ENCODE results near the gene KCMF1. TPM values are rescaled to one million over a fixed set of nuclear protein-coding genes. Genes with fewer than 3 reads are reported as not detected.
A peak's percentile ranks its signal among the peaks of the same experiment; 100 is the strongest.

Gene KCMF1
- total RNA-seq, 2 donors from 2014 or later, result 71.8 to 86.8 TPM

GRCh38 chr2:84954329-84954728 lies 16.6 kb upstream of the KCMF1 start:
- Histone ChIP-seq H3K27me3 (ENCODE audit: control insufficient read depth, insufficient read depth, low read length, poor library complexity, severe bottlenecking) (no peaks in the 10 kb centered on the region), H3K36me3 (ENCODE audit: control insufficient read depth, insufficient read depth, low read length) (no peaks in the 10 kb centered on the region), H3K4me3 (ENCODE audit: low read length) (no peak overlapping the region), H3K4me1 (ENCODE audit: control insufficient read depth, insufficient read depth, low read length) (peaks cover 10% of the 10 kb centered on the region), H3K27ac (ENCODE audit: low read depth, low read length) (no peak overlapping the region), H3K9ac (ENCODE audit: extremely low read depth, low read length, poor library complexity, severe bottlenecking) (no peak overlapping the region), H3K9me3 (ENCODE audit: control insufficient read depth, low read length) (no peaks in the 10 kb centered on the region)
- H3K27me3 Mint-ChIP-seq (ENCODE audit: insufficient read depth), result no peaks in the 10 kb centered on the region
- 96 to 98% methylated on average over 5 to 6 of the region's 6 CpGs for WGBS, 2 experiments (ENCODE audit: insufficient coverage in 1 of 2, insufficient read length in 1 of 2)
- peaks cover 22% of the 10 kb centered on the region for H3K4me1 Mint-ChIP-seq
- H3K9me3 Mint-ChIP-seq, result no peaks in the 10 kb centered on the region
- H3K4me3 Mint-ChIP-seq, result no peak overlapping the region
- no peak for DNase-seq
- no peaks in the 10 kb centered on the region for H3K36me3 Mint-ChIP-seq (ENCODE audit: low read depth)
- H3K27ac Mint-ChIP-seq, result no peak overlapping the region
- TF ChIP-seq, protein P1, sequence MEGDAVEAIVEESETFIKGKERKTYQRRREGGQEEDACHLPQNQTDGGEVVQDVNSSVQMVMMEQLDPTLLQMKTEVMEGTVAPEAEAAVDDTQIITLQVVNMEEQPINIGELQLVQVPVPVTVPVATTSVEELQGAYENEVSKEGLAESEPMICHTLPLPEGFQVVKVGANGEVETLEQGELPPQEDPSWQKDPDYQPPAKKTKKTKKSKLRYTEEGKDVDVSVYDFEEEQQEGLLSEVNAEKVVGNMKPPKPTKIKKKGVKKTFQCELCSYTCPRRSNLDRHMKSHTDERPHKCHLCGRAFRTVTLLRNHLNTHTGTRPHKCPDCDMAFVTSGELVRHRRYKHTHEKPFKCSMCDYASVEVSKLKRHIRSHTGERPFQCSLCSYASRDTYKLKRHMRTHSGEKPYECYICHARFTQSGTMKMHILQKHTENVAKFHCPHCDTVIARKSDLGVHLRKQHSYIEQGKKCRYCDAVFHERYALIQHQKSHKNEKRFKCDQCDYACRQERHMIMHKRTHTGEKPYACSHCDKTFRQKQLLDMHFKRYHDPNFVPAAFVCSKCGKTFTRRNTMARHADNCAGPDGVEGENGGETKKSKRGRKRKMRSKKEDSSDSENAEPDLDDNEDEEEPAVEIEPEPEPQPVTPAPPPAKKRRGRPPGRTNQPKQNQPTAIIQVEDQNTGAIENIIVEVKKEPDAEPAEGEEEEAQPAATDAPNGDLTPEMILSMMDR (conservative IDR thresholded peaks at IDR 0.05), result no peak

DNA sequence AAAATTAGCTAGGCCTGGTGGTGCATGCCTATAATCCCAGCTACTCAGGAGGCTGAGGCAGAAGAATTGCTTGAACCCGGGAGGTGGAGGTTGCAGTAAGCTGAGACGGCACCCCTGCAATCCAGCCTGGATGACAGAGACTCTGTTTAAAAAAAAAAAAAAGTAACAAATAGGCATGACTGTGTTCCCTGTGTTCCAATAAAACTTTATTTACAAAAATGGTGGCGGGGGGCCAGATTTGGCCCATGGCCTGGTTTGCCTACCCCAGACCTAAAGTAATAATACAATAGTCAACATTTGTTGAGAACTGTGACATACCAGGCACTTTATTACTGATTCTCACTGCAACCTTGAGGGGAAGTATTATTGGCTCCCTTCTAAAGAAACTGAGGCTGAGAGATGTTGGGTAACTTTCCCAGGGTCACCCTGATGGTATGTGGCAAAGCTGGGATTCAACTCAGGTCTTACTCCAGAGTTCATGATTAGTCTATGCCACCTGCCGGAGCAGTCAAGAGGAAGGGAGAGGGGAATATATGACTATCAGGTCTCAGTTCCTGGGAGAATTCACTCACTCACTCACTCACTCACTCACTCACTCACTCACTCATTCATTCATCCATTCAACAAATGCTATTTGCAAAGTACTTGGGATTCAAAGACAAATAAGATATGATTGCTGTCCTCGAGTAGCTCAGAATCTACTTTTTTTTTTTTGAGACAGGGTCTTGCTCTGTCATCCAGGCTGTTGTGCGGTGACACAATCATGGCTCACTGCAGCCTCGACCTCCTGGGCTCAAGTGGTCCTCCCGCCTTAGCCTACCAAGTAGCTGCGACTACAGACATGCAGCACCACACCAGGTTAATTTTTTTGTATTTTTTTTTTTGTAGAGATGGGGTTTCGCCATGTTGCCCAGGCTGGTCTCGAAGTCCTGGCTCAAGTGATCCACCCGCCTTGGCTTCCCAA lies 14.3 kb upstream of the KCMF1 start:
- Mint-ChIP-seq H3K4me1 (peaks cover 33% of the 10 kb centered on the region), H3K4me3 (peak overlapping the region; percentile 42)
- 90 to 95% methylated on average over 8 to 12 of the region's 12 CpGs for WGBS, 2 experiments (ENCODE audit: insufficient coverage in 1 of 2, insufficient read length in 1 of 2)

GRCh38 chr2:84957771-84958134 lies 13.2 kb upstream of the KCMF1 start:
- no peaks in the 10 kb centered on the region for H3K27me3 Mint-ChIP-seq (ENCODE audit: insufficient read depth)
- Histone ChIP-seq H3K27ac (ENCODE audit: low read depth, low read length) (peak overlapping the region; percentile 96), H3K4me3 (ENCODE audit: low read length) (no peak overlapping the region), H3K9ac (ENCODE audit: extremely low read depth, low read length, poor library complexity, severe bottlenecking) (peak overlapping the region; percentile 81), H3K36me3 (ENCODE audit: control insufficient read depth, insufficient read depth, low read length) (peaks cover 2% of the 10 kb centered on the region), H3K27me3 (ENCODE audit: control insufficient read depth, insufficient read depth, low read length, poor library complexity, severe bottlenecking) (no peaks in the 10 kb centered on the region), H3K9me3 (ENCODE audit: control insufficient read depth, low read length) (no peaks in the 10 kb centered on the region), H3K4me1 (ENCODE audit: control insufficient read depth, insufficient read depth, low read length) (peaks cover 13% of the 10 kb centered on the region)
- H3K36me3 Mint-ChIP-seq (ENCODE audit: low read depth), result peaks cover 7% of the 10 kb centered on the region
- TF ChIP-seq, protein P1 (conservative IDR thresholded peaks at IDR 0.05), result no peak
- peaks cover 33% of the 10 kb centered on the region for H3K4me1 Mint-ChIP-seq
- DNase-seq, result peak; percentile 61
- peak overlapping the region; percentile 42 for H3K4me3 Mint-ChIP-seq
- peak overlapping the region; percentile 99 for H3K27ac Mint-ChIP-seq
- no peaks in the 10 kb centered on the region for H3K9me3 Mint-ChIP-seq

More for the DNA sequence above, 14.3 kb upstream of the KCMF1 start:
- TF ChIP-seq, protein P1 (conservative IDR thresholded peaks at IDR 0.05), result no peak
- H3K36me3 ChIP-seq (ENCODE audit: control insufficient read depth, insufficient read depth, low read length), result no peaks in the 10 kb centered on the region
- Mint-ChIP-seq H3K36me3 (ENCODE audit: low read depth) (peaks cover 2% of the 10 kb centered on the region), H3K27me3 (ENCODE audit: insufficient read depth) (no peaks in the 10 kb centered on the region), H3K9me3 (no peaks in the 10 kb centered on the region), H3K27ac (peak overlapping the region; percentile 94)
- H3K4me3 ChIP-seq (ENCODE audit: low read length), result no peak overlapping the region
- no peak overlapping the region for H3K9ac ChIP-seq (ENCODE audit: extremely low read depth, low read length, poor library complexity, severe bottlenecking)
- no peak overlapping the region for H3K27ac ChIP-seq (ENCODE audit: low read depth, low read length)
- no peaks in the 10 kb centered on the region for H3K9me3 ChIP-seq (ENCODE audit: control insufficient read depth, low read length)
- H3K4me1 ChIP-seq (ENCODE audit: control insufficient read depth, insufficient read depth, low read length), result peaks cover 13% of the 10 kb centered on the region
- H3K27me3 ChIP-seq (ENCODE audit: control insufficient read depth, insufficient read depth, low read length, poor library complexity, severe bottlenecking), result no peaks in the 10 kb centered on the region
- no peak for DNase-seq

All from endodermal cell (in vitro differentiated cells).